Brain microvascular endothelial cell (primary cell): Measurements from ENCODE around the gene SLC16A7.

ENCODE experiments used
- DNase-seq: peaks from one replicate; pipeline ENCODE4 v3.0.0-alpha.2; 2020
- H3K27ac ChIP-seq: fragments of 250-450 bp; sonication (Bioruptor Pico); 2 replicates; pipeline ENCODE4 v1.5.1; 2020; ENCODE audit warnings: mild to moderate bottlenecking, moderate library complexity
- H3K27me3 ChIP-seq: fragments of 250-450 bp; sonication (Bioruptor Pico); replicated peaks from 2 replicates; pipeline ENCODE4 v1.5.1; 2020; ENCODE audit warnings: mild to moderate bottlenecking
- H3K36me3 ChIP-seq: fragments of 250-450 bp; sonication (Bioruptor Pico); replicated peaks from 2 replicates; pipeline ENCODE4 v1.5.1; 2020; ENCODE audit warnings: mild to moderate bottlenecking
- H3K4me3 ChIP-seq: 2 replicates; pipeline ENCODE4 v1.5.1; 2011; ENCODE audit warnings: low read depth, mild to moderate bottlenecking, control low read depth, low read length, moderate library complexity
- CTCF ChIP-seq: IDR thresholded peaks from 2 replicates; pipeline ENCODE4 v1.5.1; 2011; ENCODE audit warnings: low read depth, mild to moderate bottlenecking, moderate library complexity, low read length, control low read depth, inconsistent platforms; ENCODE audit errors: missing control alignments
- in situ Hi-C: cut with HindIII; loops from 2 replicates; pipeline ENCODE4 v1.10.0; 2017; ENCODE audit warnings: low sequenced_read_pairs, low pct_ligation_motif_present

The SLC16A7 gene

GRCh38 chr12:59575826-59576225 is 20.0 kb upstream of the SLC16A7 start:
- Histone ChIP-seq H3K36me3 (no peaks in the 10 kb centered on the region), H3K27ac (no peak overlapping the region), H3K27me3 (no peaks in the 10 kb centered on the region), H3K4me3 (no peak overlapping the region)
- no peak for DNase-seq
- in situ Hi-C loops = no loop called here
- TF ChIP-seq CTCF = no peak

- Histone ChIP-seq H3K27me3 (no peaks in the 10 kb centered on the region), H3K27ac (no peak overlapping the region), H3K4me3 (no peak overlapping the region), H3K36me3 (no peaks in the 10 kb centered on the region)
- in situ Hi-C loops = no loop called here
- no peak for DNase-seq
- no peak for TF ChIP-seq CTCF
Observed at GRCh38 chr12:59578254-59578653, 17.6 kb upstream of the SLC16A7 start.

- in situ Hi-C loops = no loop called here
- TF ChIP-seq CTCF = no peak
- H3K27ac ChIP-seq = no peak overlapping the region
- H3K4me3 ChIP-seq = no peak overlapping the region
- H3K36me3 ChIP-seq = no peaks in the 10 kb centered on the region
- H3K27me3 ChIP-seq = no peaks in the 10 kb centered on the region
- no peak for DNase-seq
Observed at GRCh38 chr12:59579631-59580030, 16.2 kb upstream of the SLC16A7 start.

GRCh38 chr12:59580050-59580449 is 15.8 kb upstream of the SLC16A7 start:
- Histone ChIP-seq H3K4me3 (no peak overlapping the region), H3K36me3 (no peaks in the 10 kb centered on the region), H3K27me3 (no peaks in the 10 kb centered on the region), H3K27ac (no peak overlapping the region)
- TF ChIP-seq CTCF = no peak
- in situ Hi-C loops = no loop called here
- no peak for DNase-seq

- no peak overlapping the region for H3K27ac ChIP-seq
- H3K27me3 ChIP-seq = no peaks in the 10 kb centered on the region
- TF ChIP-seq CTCF = no peak
- in situ Hi-C loops = no loop called here
- H3K36me3 ChIP-seq = no peaks in the 10 kb centered on the region
- H3K4me3 ChIP-seq = no peak overlapping the region
- DNase-seq = no peak
Observed at GRCh38 chr12:59583003-59583712, 12.7 kb upstream of the SLC16A7 start.

- no peak for DNase-seq
- in situ Hi-C loops = no loop called here
- Histone ChIP-seq H3K4me3 (no peak overlapping the region), H3K27me3 (no peaks in the 10 kb centered on the region), H3K27ac (no peak overlapping the region), H3K36me3 (no peaks in the 10 kb centered on the region)
- no peak for TF ChIP-seq CTCF
Observed at GRCh38 chr12:59587710-59588109, 8.1 kb upstream of the SLC16A7 start.
